Suppressor macrophage treated with lipopolysaccharide for 1 hour (primary cell): ENCODE measurements around the gene ALDH3A1.

Experiments
- DNase-seq, 3 donors: peaks; one replicate each; pipeline ENCODE4 v3.0.0-alpha.2; 2020 to 2022

Gene ALDH3A1

DNA sequence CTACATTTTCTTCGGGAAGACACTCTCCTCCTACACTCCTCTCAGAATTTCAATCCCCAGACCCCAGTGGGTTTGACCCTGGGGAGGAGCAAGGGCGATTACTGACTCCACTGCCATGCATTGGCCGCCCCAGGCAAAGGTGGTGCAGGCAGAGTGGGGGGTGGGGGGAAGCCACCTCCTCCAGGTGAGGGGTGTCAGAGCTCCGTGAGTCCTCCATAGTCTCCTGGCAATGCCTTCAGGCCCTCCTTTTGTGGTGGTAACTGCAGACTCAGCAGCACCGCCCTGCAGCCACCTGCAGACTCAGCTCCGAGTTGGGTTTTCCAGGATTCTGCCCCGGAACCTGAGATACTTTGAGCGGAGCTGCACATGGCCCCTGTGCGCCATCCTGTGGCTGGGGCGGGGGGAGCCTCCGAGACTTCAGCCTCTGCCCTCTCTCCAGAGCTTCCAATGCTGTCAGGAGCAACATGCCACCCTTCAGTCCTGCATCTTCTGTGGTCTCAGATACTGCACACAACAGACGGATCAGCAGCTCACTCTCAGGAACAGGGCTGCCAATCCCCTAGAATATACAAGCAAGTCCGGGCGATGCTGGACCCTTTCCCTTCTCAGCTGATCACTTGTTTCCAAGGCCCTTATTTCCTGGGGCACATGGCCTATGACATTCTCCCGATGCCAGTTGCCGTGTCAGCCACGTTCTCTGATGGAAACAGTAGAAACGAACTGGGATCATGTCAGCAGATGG lies 29.3 kb downstream of the ALDH3A1 start:
- no peak for DNase-seq

GRCh38 chr17:19718041-19718612 lies 30.0 kb downstream of the ALDH3A1 start:
- DNase-seq: no peak

DNA sequence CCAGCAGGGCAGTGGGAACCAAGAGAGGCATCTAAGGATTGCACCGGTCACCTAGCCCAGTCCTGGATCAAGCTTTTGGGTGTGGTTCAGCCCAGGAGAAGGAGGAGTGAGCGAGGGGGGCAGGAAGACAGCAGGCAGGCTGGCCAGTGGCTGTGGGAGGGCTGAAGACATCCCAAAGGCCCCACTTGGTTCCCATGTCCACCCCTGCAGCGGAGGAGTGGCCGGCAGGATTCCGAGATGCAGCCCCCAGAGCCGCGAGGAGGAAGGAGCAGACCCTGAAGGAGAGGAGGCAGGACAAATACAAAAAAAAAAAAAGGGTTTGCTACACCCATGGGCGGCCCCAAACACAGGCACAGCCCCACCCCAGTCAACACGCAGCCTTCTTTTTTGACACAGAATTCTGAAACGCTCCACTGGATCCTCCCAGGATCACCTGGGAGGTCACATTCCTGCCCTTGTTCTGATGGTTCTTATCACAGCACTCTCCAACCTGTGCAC lies 30.6 kb downstream of the ALDH3A1 start:
- no peak for DNase-seq

DNA sequence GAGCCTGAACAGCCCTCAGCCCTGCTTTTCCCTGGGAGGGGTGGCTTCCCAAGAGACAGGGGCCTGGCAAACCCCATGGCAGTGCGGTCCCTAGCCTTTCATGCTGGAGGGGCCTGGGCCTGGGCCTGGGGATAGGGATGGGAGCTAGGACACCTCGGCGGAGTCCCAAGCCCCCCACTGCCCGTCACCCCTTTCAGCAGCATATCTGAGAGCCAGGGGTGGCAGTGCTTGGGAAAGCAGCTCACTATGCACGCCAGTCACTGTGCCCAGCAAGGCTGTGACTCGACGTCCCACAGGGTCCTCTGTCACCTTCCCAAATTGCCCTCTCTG lies 31.1 kb downstream of the ALDH3A1 start:
- no peak for DNase-seq

DNA sequence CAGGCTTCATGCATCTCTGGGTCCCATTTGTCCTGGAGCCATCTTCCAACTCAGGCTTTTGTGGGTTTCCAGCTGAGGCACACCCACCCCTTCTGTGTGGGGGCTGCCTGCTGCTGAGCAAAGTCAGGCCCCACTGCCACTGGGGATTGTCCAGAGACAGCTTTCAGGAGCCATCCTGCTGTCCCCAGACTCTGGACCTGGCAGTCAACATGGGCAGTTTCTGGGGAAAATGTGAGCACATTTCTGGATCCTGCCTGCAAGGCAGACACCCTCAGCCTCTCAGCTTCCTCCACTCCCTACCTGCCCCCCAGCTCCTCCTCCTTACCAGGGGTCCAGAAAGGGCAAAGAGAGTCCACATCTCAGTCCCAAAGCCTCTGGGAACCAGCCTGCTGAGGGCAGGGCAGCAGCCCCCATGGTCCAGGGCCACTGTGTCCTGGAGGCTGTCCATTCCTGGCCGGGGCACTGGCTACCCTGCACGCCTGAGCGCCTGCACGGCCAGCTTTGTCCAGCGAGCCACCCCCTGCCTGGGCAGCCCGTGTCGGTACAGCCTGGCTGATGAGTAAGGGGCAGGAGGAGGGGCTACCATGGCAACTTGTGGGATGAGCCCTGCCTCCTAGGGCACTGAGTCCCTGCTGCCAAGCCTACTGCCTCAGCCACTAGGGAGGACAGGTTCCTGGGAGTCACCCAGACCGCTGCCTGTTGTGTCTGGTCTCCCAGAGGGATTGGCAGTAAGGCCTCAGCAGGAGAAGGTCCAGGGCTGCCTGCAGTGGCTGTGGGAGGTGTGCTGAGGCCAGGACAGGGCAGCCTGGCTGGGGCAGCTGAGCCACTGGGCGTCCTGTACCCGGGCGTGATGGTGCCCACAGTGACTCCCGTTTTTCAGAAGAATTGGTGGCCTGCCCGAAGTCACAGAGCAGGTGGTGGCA lies 31.7 kb downstream of the ALDH3A1 start, which contains the start of gene SLC47A2:
Gene SLC47A2 (minus strand): TSS at position 477 of the 923 bp plus-strand sequence. CDS start 29 bp downstream, at position 448.
- peak in 1 of 3 donors; percentile 12 for DNase-seq

DNA sequence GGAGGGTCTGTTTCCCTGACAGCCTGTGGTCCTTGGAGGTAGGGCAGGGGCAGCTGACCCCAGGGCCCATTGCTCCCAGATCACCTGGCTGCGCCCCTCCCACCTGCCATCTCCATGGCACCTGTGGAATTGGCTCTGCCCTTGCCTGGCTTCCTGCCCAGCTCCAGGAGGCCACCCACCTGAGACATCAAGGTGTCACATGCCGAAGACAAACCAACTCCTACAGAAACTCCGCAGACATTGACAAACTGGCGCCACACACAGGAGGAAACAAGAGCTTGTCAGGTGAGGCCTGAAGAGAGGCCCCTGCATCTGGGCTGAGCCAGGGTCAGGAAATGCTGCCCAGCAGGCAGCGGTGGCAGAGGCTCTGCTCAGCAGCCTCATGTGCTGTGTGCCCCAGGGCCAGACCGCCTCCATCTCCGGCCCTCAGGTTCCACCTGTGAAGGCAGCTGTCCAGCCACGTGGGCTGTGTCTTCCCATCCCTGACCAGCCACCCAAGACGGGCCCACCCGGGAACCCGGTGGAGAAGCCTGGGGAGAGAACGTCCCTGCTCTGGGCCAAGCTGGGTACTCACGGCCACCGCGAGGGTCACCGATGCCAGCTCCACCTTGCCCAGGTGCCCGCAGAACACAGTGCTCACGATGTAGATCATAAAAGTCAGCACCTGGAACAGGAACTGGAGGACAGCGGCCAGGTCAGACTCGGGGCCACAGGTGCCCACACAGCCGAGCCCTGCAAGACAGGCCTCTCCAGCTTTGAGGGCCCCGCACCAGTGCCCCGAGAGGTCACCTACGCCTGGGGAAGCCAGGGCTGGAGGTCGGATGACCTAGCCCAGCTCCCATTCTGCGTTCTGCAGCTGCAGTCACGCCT lies 33.3 kb downstream of the ALDH3A1 start:
- DNase-seq: peak in 1 of 3 donors; percentile 12

- no peak for DNase-seq
Measured at GRCh38 chr17:19713901-19714361, 34.2 kb downstream of the ALDH3A1 start.

DNA sequence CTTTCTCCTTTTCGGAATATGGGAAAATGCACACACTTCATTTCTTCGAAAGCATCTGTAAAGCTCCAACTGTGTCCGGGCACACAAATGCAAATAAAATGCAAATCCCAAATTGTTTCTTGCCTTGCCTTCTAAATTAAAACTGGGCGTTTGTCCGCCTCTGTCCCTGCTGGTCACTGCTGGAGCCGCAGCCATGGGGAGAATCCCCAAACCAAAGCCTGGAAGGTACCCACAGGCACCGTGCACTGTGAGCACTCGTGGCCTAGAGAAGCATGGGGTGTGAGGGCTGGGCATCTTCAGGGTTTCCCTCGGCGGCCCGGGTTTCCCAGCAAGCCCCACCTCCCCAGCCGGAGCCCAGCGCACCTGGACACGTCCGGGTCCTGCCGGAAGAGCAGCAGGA lies 34.6 kb downstream of the ALDH3A1 start:
- no peak for DNase-seq

DNA sequence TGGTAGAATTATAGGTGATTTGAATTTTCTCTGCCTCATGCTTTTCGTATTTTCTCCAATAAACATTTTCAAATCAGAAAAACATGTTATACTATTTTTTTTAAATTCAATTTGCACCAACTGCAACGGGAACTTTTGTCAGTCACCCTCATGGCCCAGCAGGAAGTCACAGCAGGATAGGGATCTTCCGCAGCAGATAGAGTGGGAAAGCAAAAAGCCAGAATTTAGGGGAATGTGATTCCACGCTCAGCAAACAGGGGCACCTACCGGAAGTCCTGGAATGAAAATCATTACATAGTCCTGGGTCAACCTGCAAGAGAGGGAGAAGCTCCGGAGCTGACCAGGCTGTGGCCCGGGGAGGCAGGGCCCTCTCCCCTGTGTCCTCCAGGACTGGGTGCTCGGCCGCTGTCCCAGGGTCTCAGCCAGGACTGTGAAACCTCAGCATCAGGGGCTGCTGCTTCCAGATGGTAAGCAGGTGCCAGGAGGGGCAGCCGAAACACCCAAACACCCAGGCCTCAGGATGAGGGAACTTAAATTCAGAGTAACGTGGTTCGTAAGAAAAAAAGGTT lies 35.6 kb downstream of the ALDH3A1 start:
- no peak for DNase-seq

DNA sequence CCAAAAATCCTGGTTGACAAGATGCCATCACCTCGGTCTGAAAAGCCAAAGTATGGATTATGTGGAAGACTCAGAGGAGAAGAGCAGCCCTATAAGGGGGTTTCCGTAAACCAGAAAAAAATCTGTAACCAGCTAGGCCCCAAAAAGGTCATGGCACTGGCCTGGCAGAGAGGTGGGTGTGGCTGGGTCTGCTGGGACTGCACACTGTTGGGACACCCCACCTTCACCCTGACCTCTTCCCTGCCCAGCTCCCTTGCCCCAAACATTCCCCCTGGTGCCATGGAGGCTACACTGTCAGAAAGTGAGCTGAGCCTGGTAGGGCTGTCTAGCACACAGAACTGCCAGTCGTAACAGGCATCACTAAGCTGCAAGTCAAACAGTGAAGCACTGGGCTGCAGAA lies 38.3 kb downstream of the ALDH3A1 start:
- no peak for DNase-seq

GRCh38 chr17:19708431-19709175 lies 39.5 kb downstream of the ALDH3A1 start:
- DNase-seq: no peak

GRCh38 chr17:19707728-19708221 lies 40.3 kb downstream of the ALDH3A1 start:
- DNase-seq: no peak

DNA sequence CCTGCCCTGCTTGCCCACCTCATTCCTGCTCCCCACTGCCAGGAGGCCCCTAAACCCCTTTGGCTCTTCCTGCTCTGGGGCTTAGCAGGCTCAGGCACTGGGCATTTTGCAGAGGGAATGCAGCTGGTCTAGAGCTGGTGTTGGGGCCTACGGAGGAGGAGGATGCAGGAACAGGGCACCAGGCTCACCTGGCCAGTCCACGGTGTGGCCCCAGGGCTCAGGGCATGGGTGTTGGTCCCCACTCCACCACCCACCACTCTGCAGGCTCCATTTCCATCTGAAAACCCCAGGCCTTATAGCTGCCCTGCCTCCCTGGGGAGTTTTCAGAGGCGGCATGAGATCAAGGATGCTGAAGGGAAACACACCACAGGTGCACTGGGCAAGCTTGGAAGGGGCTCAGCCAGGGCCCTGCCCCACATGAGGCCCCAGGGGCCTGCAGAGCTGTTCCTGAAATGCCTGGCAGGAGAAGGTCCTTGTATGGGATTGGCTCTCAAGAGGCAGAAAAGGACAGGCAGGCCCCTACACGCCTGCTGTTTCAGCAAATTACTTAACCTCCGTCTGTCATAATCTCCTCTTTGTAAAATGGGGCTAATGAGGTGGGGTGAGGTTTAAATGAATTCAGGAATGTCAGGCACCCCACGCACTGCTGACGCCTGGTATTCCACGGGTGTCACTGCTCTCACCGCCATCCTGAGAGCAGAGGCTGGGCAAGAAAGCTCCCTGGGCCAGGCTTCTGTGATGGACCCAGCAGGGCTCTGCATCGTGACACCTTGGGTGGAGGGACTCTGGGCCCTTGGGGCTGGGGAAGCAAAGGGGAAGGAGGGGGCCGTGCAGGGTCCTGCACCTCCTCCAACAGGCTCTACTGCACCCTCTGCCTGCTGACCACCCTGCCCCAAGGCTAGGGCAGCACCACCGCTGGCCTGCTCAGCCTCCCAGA lies 41.0 kb downstream of the ALDH3A1 start:
- DNase-seq: no peak

DNA sequence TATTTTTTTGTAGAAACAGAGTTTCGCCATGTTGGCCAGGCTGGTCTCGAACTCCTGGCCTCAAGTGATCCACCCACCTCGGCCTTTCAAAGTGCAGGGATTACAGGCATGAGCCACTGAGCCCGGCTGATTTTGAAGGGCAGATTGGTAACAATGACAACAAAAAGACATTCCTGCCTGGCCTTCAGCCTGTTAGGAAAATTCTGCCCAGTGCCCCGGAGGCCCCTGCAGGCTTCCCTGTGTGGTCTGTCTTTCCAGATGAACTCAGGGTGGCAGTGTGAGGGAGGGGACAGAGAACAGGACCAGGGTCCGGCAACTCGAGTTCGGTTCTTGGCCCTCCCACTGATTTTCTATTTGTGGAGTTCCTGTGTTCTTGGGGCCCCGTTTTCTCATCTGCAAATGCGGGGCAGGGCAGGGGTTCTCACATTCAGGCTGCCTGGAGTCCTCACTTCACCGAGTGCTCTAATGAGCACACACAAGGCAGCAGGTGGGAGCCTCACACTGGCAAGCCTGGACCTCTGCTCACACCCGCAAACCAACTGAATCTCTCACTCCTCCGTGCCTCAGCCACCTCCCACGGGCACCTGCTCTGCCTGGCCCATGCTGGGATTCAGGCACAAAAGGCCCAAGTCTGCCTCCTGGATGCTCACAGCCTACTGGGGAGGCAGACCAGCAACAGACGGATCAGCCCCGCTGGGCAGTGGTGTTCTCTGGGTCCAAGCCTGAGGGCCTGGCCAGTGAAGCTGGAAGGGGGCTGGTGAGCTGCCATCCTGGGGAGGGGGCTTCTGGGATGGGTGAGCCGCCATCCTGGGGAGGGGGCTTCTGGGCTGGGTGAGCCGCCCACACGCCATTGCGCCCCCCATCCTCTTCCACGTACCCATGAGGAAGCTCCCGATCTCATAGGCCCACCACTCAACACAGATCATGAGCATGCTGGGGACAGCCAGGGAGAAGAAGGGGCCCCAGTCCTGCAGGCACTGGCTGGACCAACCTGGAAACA lies 42.0 kb downstream of the ALDH3A1 start:
- no peak for DNase-seq

DNA sequence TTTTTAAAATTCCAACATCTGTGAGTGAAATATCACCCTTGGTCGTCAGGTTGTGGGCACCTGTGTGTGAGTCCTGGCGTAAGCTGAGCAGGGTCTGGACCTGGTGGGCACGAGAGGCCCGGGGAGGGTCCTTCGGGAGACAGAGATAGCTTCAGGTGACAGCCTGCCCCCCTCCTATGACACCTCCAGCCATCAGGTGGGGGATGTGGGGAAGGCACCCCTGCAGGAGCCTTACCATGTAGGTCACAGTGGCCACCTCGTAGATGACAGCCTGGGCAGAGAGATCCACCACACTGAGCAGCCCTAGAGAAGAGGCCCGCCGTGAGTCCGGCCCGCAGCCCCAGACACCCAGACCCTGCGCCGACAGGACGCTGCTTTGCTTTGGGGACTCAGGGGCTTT lies 42.9 kb downstream of the ALDH3A1 start:
- no peak for DNase-seq

- DNase-seq: no peak
Measured at GRCh38 chr17:19703828-19704613, 44.1 kb downstream of the ALDH3A1 start.

DNA sequence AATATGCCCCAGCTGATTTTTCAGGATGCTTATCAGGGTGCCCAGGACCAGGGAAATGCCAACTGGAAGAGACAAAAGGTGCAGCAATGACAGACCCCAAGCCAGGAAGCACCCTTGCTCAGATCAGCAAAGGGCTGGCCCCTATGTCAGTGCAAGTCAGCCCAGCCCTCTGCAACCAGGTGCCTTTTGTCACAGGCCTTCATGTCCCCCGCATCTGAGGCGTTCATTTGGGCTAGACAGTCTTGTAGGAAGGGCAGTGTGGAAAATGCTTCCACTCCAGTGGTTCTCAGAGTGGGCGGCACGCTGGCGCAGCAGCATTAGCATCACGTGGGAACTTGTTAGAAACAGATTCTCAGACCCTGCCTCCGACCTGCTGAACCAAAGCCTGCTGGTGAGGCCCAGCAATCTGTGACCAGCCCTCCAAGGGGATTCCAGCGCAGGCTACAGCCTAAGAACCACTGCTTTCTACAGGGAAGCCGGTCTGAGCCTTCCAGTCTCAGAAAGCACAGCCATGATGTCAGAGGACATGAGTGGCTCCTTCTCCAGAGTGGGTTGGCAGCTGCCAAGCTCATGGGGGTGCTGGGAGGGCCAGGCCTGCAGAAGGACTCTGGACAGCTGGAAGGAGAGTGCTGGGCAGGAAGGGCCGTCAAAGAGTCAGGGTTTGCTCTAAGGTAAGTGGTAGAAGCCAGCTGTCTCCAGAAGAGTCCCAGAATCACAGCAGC lies 44.8 kb downstream of the ALDH3A1 start:
- no peak for DNase-seq
